ENCODE measurements around the gene GAN.

DNA sequence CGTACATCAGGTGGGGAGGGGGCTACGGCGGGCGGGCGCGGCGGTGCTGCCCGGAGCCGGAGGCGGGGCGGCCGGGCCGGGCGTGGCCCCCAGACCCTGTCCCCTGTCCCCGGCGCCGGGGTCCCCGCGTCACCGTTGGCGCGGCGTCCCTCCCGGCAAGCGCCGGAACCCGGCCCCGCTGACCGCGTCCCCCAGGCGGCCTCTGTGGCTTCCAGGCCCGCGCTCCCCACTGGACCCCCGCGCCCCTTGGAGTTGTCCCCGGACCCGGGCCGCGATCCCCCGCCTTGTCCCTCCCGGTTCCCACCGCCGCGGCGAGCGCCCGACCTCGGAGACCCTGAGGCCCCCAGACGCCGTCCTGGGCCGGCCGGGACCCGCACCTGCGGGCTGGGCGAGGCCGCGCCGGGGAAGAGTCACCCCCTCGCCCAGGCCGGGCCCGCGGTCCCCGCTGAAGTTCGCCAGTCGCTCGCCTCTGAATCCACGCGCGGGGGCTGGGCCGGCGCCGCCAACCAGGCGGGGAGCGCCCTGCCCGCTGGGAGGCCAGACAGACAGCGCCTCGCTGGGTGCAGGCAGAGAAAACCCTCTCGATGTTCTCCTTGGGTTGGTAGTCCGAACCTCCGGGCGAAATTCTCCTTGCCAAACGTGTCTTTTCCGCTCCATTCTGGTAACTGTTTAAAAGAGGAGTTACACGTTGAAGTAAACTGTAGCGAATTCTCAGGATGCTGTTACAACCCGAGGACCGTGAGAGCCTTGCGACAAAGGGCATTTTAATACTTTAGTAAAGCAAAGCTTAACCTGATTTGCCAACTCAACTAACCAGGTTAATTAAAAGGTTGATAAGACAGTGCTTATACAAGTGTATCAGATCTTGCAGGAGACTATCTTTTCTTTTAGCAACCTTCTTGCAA, 761 bp downstream of the GAN start:
- TF ChIP-seq, protein P1, sequence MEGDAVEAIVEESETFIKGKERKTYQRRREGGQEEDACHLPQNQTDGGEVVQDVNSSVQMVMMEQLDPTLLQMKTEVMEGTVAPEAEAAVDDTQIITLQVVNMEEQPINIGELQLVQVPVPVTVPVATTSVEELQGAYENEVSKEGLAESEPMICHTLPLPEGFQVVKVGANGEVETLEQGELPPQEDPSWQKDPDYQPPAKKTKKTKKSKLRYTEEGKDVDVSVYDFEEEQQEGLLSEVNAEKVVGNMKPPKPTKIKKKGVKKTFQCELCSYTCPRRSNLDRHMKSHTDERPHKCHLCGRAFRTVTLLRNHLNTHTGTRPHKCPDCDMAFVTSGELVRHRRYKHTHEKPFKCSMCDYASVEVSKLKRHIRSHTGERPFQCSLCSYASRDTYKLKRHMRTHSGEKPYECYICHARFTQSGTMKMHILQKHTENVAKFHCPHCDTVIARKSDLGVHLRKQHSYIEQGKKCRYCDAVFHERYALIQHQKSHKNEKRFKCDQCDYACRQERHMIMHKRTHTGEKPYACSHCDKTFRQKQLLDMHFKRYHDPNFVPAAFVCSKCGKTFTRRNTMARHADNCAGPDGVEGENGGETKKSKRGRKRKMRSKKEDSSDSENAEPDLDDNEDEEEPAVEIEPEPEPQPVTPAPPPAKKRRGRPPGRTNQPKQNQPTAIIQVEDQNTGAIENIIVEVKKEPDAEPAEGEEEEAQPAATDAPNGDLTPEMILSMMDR (IDR thresholded peaks at IDR 0.05; ENCODE audit: insufficient read depth, low read length) = no peak
- TF ChIP-seq POLR2AphosphoS5 (IDR thresholded peaks at IDR 0.05; ENCODE audit: low read depth) (no peak), SPI1 (IDR thresholded peaks at IDR 0.05; ENCODE audit: borderline replicate concordance, low read depth) (no peak), GABPA (IDR thresholded peaks at IDR 0.05; ENCODE audit: low read depth) (no peak)
- TF ChIP-seq, protein P2, sequence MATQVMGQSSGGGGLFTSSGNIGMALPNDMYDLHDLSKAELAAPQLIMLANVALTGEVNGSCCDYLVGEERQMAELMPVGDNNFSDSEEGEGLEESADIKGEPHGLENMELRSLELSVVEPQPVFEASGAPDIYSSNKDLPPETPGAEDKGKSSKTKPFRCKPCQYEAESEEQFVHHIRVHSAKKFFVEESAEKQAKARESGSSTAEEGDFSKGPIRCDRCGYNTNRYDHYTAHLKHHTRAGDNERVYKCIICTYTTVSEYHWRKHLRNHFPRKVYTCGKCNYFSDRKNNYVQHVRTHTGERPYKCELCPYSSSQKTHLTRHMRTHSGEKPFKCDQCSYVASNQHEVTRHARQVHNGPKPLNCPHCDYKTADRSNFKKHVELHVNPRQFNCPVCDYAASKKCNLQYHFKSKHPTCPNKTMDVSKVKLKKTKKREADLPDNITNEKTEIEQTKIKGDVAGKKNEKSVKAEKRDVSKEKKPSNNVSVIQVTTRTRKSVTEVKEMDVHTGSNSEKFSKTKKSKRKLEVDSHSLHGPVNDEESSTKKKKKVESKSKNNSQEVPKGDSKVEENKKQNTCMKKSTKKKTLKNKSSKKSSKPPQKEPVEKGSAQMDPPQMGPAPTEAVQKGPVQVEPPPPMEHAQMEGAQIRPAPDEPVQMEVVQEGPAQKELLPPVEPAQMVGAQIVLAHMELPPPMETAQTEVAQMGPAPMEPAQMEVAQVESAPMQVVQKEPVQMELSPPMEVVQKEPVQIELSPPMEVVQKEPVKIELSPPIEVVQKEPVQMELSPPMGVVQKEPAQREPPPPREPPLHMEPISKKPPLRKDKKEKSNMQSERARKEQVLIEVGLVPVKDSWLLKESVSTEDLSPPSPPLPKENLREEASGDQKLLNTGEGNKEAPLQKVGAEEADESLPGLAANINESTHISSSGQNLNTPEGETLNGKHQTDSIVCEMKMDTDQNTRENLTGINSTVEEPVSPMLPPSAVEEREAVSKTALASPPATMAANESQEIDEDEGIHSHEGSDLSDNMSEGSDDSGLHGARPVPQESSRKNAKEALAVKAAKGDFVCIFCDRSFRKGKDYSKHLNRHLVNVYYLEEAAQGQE (IDR thresholded peaks at IDR 0.05; ENCODE audit: insufficient replicate concordance, low read depth) = no peak

Data from HL-60 (cell line).